ENCODE data around the gene THSD7B.

- TF ChIP-seq NCOA5 (CRISPR knock-in tag; IDR thresholded peaks at IDR 0.05) (no peak), NFE2L2 (IDR thresholded peaks at IDR 0.05; ENCODE audit: low read length) (no peak)
Observed at GRCh38 chr2:137511526-137511925, 746.2 kb downstream of the THSD7B start.

Measured in HepG2 (cell line).